ENCODE data around the gene USP36. TPM values are rescaled to one million over a fixed set of nuclear protein-coding genes. Genes with fewer than 3 reads are reported as not detected.

Gene USP36
- total and polyA plus RNA-seq, 9 of the 15 experiments (the other 6 are each of a cell fraction or from before 2014, with no cell fraction given): 6.4 to 72.8 (median 22.5) TPM

- TF ChIP-seq KDM2B (CRISPR knock-in tag; IDR thresholded peaks at IDR 0.05) (no peak), BRCA1 (IDR thresholded peaks at IDR 0.05) (no peak), BRCA1 (CRISPR knock-in tag; IDR thresholded peaks at IDR 0.05) (no peak), HDAC3 (IDR thresholded peaks at IDR 0.05; ENCODE audit: borderline replicate concordance, partially characterized antibody) (no peak), ZFP91 (CRISPR knock-in tag; IDR thresholded peaks at IDR 0.05) (no peak), TBL1XR1 (IDR thresholded peaks at IDR 0.05; ENCODE audit: low read length in 2 of 2) (no peak), SP1 (CRISPR knock-in tag; IDR thresholded peaks at IDR 0.05) (0 out of 2 replicates have a peak, but pooled peaks have one; percentile 18), ZNF354B (CRISPR knock-in tag; IDR thresholded peaks at IDR 0.05) (no peak), ID3 (CRISPR knock-in tag; IDR thresholded peaks at IDR 0.05) (no peak), ID3 (tag; IDR thresholded peaks at IDR 0.05) (no peak), CTCFL (IDR thresholded peaks at IDR 0.05; ENCODE audit: borderline replicate concordance, insufficient read depth, low read depth, low read length, poor library complexity, severe bottlenecking) (no peak), TCF7L2 (IDR thresholded peaks at IDR 0.05; ENCODE audit: low read depth, low read length) (no peak), SRSF1 (IDR thresholded peaks at IDR 0.05; ENCODE audit: low read depth, low read length) (no peak), SNIP1 (IDR thresholded peaks at IDR 0.05; ENCODE audit: low read depth) (no peak), ESRRA (IDR thresholded peaks at IDR 0.05; ENCODE audit: borderline replicate concordance, low read depth) (no peak), DACH1 (IDR thresholded peaks at IDR 0.05; ENCODE audit: partially characterized antibody) (peak; percentile 18), STAT5B (CRISPR knock-in tag; IDR thresholded peaks at IDR 0.05) (no peak), MED1 (CRISPR knock-in tag; IDR thresholded peaks at IDR 0.05; ENCODE audit: borderline replicate concordance) (no peak), IRF2 (CRISPR knock-in tag; IDR thresholded peaks at IDR 0.05) (no peak), ZFP30 (CRISPR knock-in tag; IDR thresholded peaks at IDR 0.05; ENCODE audit: borderline replicate concordance) (no peak), POLR2A (conservative IDR thresholded peaks at IDR 0.05) (no peak), ZNF311 (CRISPR knock-in tag; IDR thresholded peaks at IDR 0.05) (no peak), BRF2 (IDR thresholded peaks at IDR 0.05; ENCODE audit: borderline replicate concordance, insufficient read depth, insufficient read length) (no peak), JUND (IDR thresholded peaks at IDR 0.05; ENCODE audit: borderline replicate concordance, low read depth, low read length) (peak; percentile 51), JUND (tag; IDR thresholded peaks at IDR 0.05; ENCODE audit: borderline replicate concordance, low read depth, low read length) (no peak; the same call in 2 of the 3 replicates), NFXL1 (CRISPR knock-in tag; IDR thresholded peaks at IDR 0.05) (no peak), NCOA2 (IDR thresholded peaks at IDR 0.05; ENCODE audit: partially characterized antibody in 2 of 2) (no peak)
Observed at GRCh38 chr17:78787444-78787843, 53.2 kb downstream of the USP36 start (continued).

Measured in K562 (cell line).